ENCODE measurements around the gene C15orf39.

The C15orf39 gene

DNA sequence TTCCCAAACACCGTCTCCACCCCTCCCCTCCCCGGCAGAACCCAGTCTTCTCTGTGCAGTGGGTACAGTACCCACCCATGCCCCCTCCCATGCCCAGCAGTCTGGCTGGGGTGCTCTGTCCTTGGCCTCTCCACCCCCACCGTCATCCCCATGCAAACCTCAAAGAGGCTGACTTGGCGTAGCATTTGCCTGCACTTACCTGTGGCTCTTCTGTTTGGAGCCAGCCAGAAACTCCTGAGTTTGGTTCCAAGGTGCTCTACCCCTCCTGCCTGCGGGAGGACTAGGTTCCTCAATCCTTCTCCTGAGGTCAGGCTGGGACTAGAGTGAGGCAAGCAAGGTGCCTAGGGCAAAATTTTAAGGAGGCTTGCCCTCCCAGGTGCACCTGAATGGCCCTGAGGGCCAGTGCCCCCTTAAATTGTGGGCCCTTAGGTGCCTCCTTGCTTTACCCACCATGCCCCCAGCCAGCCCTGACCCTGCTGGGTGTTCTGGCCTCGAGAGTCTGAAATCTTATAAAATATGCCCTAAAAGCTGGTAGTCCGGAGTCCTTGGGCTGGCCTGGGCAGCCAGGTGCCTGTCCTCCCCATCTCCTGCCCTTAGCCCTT is 47.1 kb upstream of the C15orf39 start:
- Histone ChIP-seq H4K20me1 (ENCODE audit: insufficient read depth) (no peaks in the 10 kb centered on the region), H3K4me3 (IDR thresholded peaks at IDR 0.05; ENCODE audit: insufficient read depth, low read depth, low read length) (no peak overlapping the region), H3K4me2 (no peak overlapping the region), H3K27ac (no peak overlapping the region), H3K79me2 (ENCODE audit: insufficient read depth, low read depth) (no peaks in the 10 kb centered on the region), H3K27me3 (ENCODE audit: insufficient read depth, low read depth) (no peaks in the 10 kb centered on the region), H3K36me3 (ENCODE audit: insufficient read depth) (no peaks in the 10 kb centered on the region), H3K9ac (no peak overlapping the region), H2AFZ (ENCODE audit: low read depth) (no peak overlapping the region), H3K4me1 (ENCODE audit: low read depth, poor library complexity, severe bottlenecking) (peaks cover 14% of the 10 kb centered on the region)
- TF ChIP-seq CTCF (conservative IDR thresholded peaks at IDR 0.05; ENCODE audit: low read depth, low read length): no peak

- no peaks in the 10 kb centered on the region for H4K20me1 ChIP-seq (ENCODE audit: insufficient read depth)
- H3K79me2 ChIP-seq (ENCODE audit: insufficient read depth, low read depth): no peaks in the 10 kb centered on the region
- no peak overlapping the region for H3K4me3 ChIP-seq (IDR thresholded peaks at IDR 0.05; ENCODE audit: insufficient read depth, low read depth, low read length)
- H3K4me2 ChIP-seq: no peak overlapping the region
- peaks cover 6% of the 10 kb centered on the region for H3K4me1 ChIP-seq (ENCODE audit: low read depth, poor library complexity, severe bottlenecking)
- H3K27ac ChIP-seq: no peak overlapping the region
- no peaks in the 10 kb centered on the region for H3K36me3 ChIP-seq (ENCODE audit: insufficient read depth)
- TF ChIP-seq CTCF (conservative IDR thresholded peaks at IDR 0.05; ENCODE audit: low read depth, low read length): no peak
- H2AFZ ChIP-seq (ENCODE audit: low read depth): no peak overlapping the region
- no peak overlapping the region for H3K9ac ChIP-seq
- H3K27me3 ChIP-seq (ENCODE audit: insufficient read depth, low read depth): no peaks in the 10 kb centered on the region
These were observed 45.1 kb upstream of the C15orf39 start for GRCh38 chr15:75156326-75157215.

- Histone ChIP-seq H3K4me1 (ENCODE audit: low read depth, poor library complexity, severe bottlenecking) (peaks cover 4% of the 10 kb centered on the region), H3K79me2 (ENCODE audit: insufficient read depth, low read depth) (no peaks in the 10 kb centered on the region), H3K27me3 (ENCODE audit: insufficient read depth, low read depth) (no peaks in the 10 kb centered on the region), H3K27ac (no peak overlapping the region), H3K4me3 (IDR thresholded peaks at IDR 0.05; ENCODE audit: insufficient read depth, low read depth, low read length) (no peak overlapping the region), H3K4me2 (no peak overlapping the region), H2AFZ (ENCODE audit: low read depth) (no peak overlapping the region), H3K36me3 (ENCODE audit: insufficient read depth) (no peaks in the 10 kb centered on the region), H4K20me1 (ENCODE audit: insufficient read depth) (no peaks in the 10 kb centered on the region), H3K9ac (no peak overlapping the region)
- TF ChIP-seq CTCF (conservative IDR thresholded peaks at IDR 0.05; ENCODE audit: low read depth, low read length): no peak
These were observed 43.3 kb upstream of the C15orf39 start for GRCh38 chr15:75158402-75158801.

DNA sequence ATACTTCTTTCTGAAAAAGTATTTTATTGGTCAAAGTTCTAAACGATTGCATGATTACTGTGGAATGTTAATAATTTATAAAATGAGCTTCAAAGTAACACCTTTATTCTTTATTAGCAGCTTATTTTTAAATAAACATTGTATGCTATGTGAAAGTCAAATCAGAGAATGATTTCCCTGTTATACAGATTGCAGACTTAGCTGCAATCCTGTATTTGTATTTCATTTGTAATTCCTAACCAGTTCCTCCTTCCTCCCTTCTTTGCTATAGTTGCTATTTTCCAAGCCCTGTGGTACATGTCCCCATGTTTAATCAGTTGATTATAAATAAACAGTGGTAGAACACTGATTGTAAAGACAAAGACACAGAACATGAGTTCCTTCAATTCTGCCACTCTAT is 42.4 kb upstream of the C15orf39 start:
- Histone ChIP-seq H3K4me1 (ENCODE audit: low read depth, poor library complexity, severe bottlenecking) (no peaks in the 10 kb centered on the region), H3K27me3 (ENCODE audit: insufficient read depth, low read depth) (no peaks in the 10 kb centered on the region), H3K27ac (no peak overlapping the region), H2AFZ (ENCODE audit: low read depth) (no peak overlapping the region), H3K9ac (no peak overlapping the region), H3K4me2 (no peak overlapping the region), H3K4me3 (IDR thresholded peaks at IDR 0.05; ENCODE audit: insufficient read depth, low read depth, low read length) (no peak overlapping the region), H4K20me1 (ENCODE audit: insufficient read depth) (no peaks in the 10 kb centered on the region), H3K36me3 (ENCODE audit: insufficient read depth) (no peaks in the 10 kb centered on the region), H3K79me2 (ENCODE audit: insufficient read depth, low read depth) (no peaks in the 10 kb centered on the region)
- no peak for TF ChIP-seq CTCF (conservative IDR thresholded peaks at IDR 0.05; ENCODE audit: low read depth, low read length)

Measured in KMS-11 (cell line).